Suppressor macrophage (primary cell): Measurements from ENCODE around the gene LRPAP1.
"Not testable (repeated sequence)": the region's sequence is repeated elsewhere in the genome, so short reads cannot be mapped to it uniquely, and the experiment has no call there.

Experiments
- DNase-seq, 4 experiments: peaks; one replicate each; pipeline ENCODE4 v3.0.0-alpha.2; 2020 to 2022

The LRPAP1 gene

DNA sequence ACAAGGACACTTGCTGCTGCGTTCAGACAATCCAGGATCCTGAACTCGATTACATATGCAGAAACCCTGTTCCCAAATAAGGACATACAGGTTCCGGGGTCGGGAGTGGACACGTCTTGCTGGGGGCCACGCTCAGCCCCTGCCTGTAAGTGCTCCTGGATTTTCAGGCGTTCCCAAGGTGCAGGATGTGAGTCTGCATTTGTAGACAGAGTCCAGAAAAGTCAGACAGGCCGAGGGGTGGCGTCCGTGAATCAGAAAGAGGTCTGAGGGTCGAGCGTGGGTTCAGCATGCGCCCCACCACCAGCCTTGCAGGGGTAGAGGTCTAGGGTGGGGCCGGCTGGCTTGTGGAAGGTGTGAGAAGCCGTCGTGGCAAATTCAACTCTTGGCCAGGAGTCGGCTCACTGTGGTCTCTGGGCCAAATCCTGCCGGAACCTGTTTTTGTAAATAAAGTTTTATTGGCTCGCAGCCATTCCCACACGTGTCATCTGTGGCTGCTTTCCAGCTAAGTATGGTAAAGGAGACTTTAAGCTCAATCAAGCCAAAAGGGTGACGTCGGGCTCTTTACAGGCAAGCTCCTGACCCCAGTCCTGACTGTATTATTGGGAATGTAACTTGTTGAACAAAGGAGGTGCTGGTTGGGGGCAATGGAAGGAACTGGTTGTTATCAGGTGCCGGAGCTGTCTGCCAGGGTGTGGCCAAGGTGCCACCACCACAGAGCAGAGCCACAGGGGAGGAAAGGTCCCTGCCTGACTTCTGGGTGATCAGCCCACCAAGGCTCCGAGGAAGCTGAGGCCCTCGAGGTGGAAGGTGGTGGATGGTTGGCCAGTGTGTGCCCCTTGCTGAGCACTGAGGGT, 61.8 kb downstream of the LRPAP1 start:
- DNase-seq, result no peak

GRCh38 chr4:3469386-3470243, 62.6 kb downstream of the LRPAP1 start:
- DNase-seq, result no peak

- DNase-seq, result no peak
These were observed 63.4 kb downstream of the LRPAP1 start for GRCh38 chr4:3468804-3469203.

GRCh38 chr4:3468154-3468553, 64.1 kb downstream of the LRPAP1 start:
- DNase-seq, result no peak

- DNase-seq, result no peak
These were observed 64.6 kb downstream of the LRPAP1 start for GRCh38 chr4:3467601-3468031.

DNA sequence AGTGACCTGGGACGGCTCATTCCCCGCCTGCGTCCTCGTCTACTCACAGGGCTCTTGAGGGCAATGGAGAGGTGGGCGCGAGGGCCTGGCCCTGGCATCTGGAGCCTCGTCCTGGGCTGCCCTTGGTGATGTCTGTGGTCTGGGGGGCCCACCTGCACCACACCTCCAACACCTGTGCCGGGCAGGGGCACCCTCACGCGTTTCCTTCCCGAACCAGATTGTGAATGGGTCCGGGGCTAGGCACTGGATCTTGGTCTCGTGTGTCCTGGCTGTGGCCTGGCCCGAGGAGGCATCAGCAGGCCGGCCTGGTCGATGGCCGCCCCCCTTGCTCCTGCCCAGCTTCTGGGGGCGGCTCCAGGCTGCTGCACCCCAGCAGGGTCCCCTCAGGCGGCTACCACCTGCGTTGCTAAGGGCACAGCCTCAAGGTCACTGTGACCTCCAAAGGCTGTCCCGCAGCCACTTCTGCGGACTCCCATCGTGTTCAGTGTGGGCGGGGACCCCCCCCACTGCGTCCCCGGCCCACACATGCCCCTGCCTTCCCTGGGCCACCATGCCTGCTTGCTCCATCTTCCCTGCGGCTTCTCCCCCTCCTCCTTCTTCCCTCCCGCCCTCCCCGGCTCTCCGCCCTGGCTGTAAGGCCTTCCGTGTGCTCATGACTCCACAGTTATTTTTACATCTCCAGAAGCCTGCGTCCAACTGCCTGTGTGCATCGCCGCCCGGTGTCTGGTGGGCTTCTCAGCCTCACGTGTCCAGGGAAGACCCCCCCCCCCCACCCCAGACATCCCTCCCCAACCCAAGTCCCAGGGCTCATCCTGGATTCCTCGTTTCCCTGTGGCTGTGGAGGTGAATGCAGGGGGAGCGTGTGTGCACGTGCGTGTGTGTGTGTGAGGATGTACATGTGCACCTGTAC, 65.3 kb downstream of the LRPAP1 start:
- DNase-seq, result no peak

DNA sequence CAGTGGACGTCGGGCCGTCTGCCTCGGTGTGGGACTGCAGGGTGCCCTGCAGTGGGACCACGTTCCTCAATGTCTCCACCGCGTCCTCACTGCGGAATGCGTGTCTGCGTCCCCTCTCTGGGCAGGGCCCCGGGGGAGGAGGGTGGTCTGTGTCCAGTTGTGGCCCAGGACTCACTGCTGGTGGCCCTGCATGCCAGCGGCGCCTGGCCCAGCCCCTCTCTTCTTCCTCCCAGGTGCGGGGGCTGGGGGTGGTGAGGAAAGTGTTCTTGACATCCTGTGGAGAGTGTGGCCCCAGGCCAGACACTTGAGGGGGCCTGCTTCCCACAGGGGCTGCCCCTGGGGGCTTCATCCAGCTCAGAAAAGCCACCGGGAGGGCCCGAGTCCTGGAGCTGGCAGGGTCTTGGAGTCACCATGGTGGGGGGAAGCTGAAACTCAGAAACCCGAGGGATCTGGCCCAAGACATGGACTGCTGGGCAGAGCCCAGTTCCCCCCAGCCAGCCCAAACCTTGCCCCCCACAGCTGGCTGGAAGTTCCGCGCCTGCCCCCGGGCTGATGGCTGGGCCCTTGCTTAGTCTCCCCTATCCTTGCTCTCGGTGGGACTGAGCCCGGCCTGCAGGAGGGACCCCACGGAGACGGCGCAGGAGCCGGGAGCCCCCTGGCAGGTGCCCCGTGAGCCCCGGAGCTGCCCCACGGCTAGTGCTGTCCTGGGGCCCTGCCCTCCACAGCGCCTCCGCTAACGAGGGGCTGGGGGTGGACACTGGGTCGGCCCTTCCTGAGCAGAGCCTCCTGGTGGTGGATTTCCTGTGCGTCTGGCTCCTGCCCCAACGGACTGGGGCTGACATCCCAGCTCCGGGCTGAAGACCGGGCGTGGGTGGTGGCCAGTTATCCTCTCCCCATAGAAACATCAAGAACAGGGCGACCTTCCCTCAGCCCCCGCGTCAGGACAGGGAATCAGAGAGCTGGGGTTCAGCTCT, 66.2 kb downstream of the LRPAP1 start:
- no peak for DNase-seq

DNA sequence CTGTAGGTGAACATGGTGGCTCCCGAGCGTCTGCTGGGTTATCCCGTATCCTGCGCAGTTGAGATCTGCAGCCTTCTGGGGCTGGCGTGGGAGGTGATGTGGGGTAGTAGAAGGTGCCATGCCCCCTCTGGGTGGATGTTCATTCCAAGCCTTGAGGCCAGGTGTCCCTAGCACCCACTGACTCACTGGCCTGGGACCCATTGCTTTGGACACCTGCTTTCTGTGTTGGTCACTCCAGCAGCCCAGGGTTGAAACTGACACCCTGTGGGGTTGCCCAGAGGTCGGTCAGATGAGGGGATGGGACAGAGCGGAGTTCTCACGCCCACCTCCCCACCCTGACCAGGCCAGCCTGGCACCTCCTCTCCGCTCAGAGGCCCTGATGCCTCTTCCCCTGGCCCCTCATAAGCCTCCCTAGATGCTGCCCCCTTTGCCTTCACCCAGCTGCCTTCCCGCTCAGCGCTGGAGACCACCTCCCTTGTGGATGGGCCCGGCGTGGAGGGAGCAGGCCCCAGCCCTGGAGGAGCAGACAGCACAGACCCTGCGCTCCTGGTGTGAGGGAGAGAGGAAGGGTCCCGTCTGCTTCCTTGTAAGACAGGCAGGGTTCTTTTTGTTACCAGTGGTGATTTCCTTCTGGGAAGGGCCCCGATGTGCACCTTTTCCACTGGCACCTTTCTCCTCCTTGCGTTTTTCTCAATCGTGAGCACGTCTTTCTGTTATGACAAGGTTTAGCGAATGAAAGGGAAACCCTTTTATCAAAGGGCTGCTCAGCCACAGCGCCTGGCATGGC, 67.1 kb downstream of the LRPAP1 start:
- DNase-seq, result no peak

DNA sequence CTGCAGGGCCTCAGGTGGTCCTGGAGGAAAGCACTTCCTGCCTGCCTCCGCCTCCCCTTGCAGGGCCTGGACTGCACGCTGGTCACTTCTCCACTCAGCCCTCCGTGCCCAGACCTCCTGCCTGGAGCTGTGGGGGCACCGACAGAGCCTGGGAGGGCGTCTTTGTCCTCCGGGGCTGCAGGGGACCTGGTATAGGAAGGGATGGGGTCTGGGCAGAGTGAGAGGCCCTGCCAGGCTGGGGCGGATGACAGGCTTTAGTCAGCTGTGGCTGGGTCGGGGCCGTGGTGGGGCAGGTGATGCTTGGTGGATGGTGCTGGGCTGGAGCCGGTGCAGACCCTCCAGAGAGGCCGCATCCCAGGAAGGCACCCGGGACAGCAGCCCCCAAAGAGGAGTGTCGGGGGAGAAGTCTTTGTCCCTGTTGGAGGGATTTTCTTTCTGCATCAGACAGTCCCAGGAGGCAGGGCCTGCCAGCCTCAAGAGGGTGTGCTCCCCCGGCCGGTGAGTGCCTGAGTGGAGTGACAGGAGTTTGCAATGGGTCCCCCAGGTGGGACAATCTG, 67.8 kb downstream of the LRPAP1 start:
- DNase-seq, result no peak

- no peak for DNase-seq
These were observed 68.5 kb downstream of the LRPAP1 start for GRCh38 chr4:3463556-3464348.

DNA sequence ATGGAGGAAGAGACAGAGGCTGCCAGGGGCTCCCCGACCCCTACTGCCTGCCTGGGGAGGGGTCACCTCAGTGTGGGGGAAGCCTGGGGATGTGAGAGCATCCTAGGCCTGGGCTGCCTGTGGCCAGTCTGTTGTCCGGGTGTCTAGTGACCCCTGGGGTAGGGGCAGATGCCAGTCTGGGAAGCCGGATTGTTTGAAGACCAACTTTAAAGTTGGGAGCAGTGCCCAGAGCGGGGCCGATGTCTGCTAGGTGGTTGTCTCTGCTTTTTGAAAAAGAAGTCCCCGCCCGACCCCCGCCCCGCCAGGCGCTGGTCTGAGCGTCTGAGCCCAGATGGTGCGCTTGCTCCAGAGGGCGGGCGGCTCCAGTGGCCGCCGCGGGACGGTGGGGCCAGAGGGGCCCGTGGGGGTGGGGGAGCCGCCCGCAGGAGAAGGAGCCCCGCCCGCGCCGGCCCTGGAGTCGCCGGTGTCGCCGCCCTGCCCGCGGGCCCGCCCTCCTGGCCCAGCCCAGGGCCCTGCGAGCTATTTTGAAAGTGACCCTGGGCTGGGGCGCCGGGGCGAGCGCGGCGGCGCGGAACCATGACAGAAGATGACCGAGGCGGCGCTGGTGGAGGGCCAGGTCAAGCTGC, 69.3 kb downstream of the LRPAP1 start, which contains the start of gene DOK7:
Gene DOK7, plus strand, starts transcription at position 517 of the 626 bp plus-strand sequence. Its CDS starts 70 bp downstream, at position 587.
- peak in 2 of 4 experiments; percentile 16 to 46 for DNase-seq

- no peak for DNase-seq
These were observed 69.9 kb downstream of the LRPAP1 start for GRCh38 chr4:3462321-3462789.

DNA sequence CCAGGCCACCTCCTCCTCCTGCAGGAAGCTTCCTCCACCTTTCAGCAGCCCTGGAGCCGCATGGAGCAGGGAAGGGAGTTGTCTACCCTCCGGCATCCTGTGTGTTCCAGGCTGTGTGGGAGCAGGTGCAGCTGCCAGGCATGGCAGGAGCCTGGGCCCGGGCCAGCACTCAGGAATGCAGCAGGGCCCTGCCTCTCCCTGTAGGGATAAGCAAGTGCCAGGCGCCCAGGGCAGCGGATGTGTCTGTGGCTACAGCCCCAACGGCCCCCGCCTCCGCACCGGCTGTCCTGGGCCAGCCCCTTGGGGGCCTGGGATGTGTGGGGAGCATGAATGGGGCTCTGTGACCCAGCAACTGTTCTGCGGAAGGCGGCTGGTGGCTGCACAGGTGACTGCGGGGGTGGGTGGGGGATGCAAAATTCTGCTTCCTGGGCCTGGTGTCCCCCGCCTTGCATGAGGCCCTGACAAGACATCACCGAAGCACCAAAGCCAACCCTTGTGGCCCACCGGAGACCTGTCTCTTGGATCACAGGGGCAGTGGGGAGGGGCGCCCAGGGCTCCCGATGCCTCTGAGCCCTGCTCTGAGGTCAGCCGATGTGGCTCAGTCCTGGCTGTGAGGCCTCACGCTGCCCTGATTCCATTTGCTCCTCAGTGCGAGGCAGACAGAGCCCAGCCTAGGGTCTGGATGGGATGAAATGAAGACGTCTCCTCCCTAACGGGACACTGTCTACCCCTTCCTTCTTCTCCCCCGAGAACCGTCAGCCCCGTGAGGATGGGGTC, 70.5 kb downstream of the LRPAP1 start:
- DNase-seq, result no peak

- no peak for DNase-seq
These were observed 71.3 kb downstream of the LRPAP1 start for GRCh38 chr4:3460926-3461325.

- DNase-seq, result not testable (repeated sequence)
These were observed 73.1 kb downstream of the LRPAP1 start for GRCh38 chr4:3459156-3459555.

DNA sequence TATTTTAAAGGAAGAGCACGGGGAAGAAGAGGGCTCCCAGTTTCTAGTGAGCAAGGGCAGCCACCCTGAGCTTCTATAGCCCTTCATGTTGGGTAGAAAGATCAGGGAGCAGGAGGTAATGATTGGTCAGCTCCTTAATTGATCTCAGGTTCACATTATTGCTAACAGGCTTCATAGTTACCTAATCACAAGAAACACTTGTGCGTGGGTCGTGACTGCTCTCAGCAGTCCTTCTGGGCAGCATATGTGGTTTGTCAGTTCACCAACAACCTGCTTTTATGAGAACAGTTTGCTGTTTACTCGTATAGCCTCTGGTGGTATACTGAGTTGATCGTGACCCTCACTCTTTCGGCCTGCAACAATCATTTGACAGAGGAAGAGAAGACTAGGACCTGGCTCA, 73.9 kb downstream of the LRPAP1 start:
- no peak for DNase-seq

DNA sequence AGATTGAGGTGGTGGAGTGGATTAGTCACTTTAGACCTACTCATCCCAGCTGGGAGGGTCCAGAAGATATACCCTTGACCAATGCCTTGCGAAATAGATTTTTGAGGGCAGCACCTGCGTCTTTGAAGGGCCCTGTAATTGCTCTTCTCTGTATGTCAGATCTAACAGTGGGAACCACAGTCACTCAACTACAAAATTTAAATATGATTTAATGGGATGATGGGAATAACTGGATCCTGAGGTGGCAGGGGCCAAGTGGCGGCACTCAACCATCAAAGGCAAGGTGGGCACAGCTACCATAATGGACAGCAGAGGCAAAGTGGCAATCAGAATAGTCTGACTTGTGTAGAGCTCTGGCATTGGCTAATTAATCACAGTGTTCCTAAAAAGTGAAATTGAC, 76.6 kb downstream of the LRPAP1 start:
- not testable (repeated sequence) for DNase-seq
